Effector memory CD4-positive, alpha-beta T cell (primary cell): ENCODE measurements around the gene SEC61G.

Experiments
- DNase-seq, 3 donors: peaks; one replicate each; pipeline ENCODE4 v3.0.0-alpha.2; 2020
- H3K27ac ChIP-seq: 2 replicates; pipeline ENCODE4 v1.7.0; 2013; ENCODE audit warnings: mild to moderate bottlenecking, low read length, moderate library complexity; ENCODE audit not compliant: insufficient read depth, poor library complexity, severe bottlenecking
- H3K27me3 ChIP-seq: replicated peaks from 2 replicates; pipeline ENCODE4 v1.7.0; 2013; ENCODE audit warnings: mild to moderate bottlenecking, low read length; ENCODE audit not compliant: insufficient read depth, control insufficient read depth, poor library complexity, severe bottlenecking
- H3K36me3 ChIP-seq: 2 replicates; pipeline ENCODE4 v1.7.0; 2013; ENCODE audit warnings: mild to moderate bottlenecking, low read length, moderate library complexity; ENCODE audit not compliant: control insufficient read depth, insufficient read depth
- H3K4me1 ChIP-seq: 2 replicates; pipeline ENCODE4 v1.7.0; 2013; ENCODE audit warnings: low read length, mild to moderate bottlenecking; ENCODE audit not compliant: control insufficient read depth, insufficient read depth, poor library complexity, severe bottlenecking
- H3K4me3 ChIP-seq: 2 replicates; pipeline ENCODE4 v1.7.0; 2013; ENCODE audit warnings: low read length, low read depth, mild to moderate bottlenecking; ENCODE audit not compliant: insufficient read depth, poor library complexity, severe bottlenecking
- H3K9me3 ChIP-seq: 2 replicates; pipeline ENCODE4 v1.7.0; 2013; ENCODE audit warnings: mild to moderate bottlenecking, low read length, moderate library complexity; ENCODE audit not compliant: control insufficient read depth
- total RNA-seq, 3 donors: gene quantifications; one replicate each; lab custom pipeline; 2026; lab: John Stamatoyannopoulos, UW

Gene SEC61G
- 14.9 to 34.2 (median 21.8) reads per million in 3 donors for total RNA-seq

DNA sequence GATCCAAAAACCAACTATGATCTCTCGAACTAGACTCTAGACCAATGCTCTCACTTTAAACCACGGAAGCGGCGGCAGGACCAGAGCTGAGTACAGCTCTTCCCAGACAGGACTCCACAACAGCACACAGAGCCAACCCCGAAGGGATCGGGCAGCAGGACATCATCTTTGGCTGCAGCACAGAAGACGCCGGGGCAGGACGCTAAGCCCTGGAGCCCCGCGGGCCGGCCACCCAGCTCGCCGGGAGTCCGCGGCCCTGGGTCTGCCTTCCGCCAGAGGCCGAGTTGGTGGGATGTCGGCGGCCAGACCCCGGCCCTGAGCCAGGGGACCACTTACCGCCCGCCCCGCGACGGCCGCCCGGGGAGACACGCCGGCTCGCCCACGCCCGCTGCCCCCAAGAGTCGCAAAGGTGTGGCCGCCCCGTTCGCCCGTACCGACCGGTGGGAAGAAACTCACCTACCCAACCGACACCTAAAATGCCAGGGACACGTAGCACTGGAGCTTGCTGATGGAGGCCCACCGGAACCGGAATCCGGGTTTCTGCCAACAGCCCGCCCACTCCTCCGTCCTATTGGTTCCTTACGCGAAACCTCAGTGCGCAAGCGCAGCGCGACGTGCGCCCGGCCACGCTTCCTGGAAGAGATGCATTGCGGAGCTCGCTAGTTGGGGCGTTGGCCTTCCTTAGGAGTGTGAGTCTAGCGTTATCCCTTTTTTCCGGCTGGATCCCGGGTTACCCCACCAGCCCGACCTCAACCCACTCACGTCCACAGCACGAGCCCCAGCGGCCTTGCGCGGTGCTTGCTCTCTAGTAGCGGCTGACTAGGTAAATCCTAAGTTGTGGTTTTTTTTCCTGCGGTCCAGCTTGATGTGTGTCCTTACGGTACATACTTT is at the start of gene SEC61G:
SEC61G (minus strand) TSS at position 510 of the 891 bp plus-strand sequence. CDS start 1,623 bp downstream, outside the sequence.
- Histone ChIP-seq H3K9me3 (no peaks in the 10 kb centered on the region), H3K36me3 (peaks cover 8% of the 10 kb centered on the region), H3K4me3 (peak within 1 kb of the TSS; percentile 91), H3K4me1 (peaks cover 12% of the 10 kb centered on the region), H3K27ac (peak within 1 kb of the TSS; percentile 74), H3K27me3 (no peaks in the 10 kb centered on the region)
- peak; percentile 89 to 94 (median 91) for DNase-seq

DNA sequence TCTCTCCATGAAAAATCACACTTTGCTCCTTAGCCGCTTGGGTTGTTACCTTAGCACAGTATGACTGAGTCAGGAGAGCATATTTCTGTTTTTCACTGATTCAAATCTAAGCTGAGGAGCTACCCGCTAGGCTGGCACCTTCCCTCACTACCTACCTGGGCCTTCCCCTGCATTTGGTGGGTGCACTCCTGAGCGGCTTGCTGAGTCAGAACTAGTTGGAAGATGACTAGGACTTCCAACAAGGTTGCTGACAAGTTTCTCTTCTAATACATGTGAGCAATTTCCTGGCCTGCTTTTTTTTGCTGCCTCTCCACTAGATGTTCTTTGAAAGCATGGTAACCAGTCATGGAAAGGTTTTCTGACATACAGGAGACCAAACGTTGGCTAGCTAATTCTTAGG is 43.8 kb upstream of the SEC61G start:
- no peaks in the 10 kb centered on the region for H3K27me3 ChIP-seq
- H3K27ac ChIP-seq = no peak overlapping the region
- no peak overlapping the region for H3K4me3 ChIP-seq
- no peaks in the 10 kb centered on the region for H3K36me3 ChIP-seq
- H3K4me1 ChIP-seq = no peaks in the 10 kb centered on the region
- DNase-seq = no peak
- no peaks in the 10 kb centered on the region for H3K9me3 ChIP-seq

DNA sequence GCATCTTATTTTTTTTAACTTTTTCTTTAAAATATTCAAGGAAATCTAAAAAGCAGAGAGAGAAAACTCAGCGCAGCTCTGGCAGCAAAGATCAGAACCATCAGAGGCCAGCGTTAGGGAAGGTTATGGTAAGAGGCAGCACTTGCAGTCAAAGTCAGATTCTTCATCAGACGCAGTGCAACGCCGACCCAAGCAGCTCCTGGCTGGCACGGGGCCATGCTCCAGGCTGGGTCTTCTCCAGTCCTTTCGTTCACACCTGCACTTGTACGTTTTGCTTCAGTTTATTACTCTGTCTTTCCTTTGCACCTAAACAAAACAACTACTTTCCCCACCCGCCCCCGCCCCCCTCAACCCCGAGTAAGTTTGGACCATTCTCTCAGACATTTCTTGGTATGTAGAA is 43.1 kb upstream of the SEC61G start:
- no peaks in the 10 kb centered on the region for H3K9me3 ChIP-seq
- no peak for DNase-seq
- H3K4me1 ChIP-seq = no peaks in the 10 kb centered on the region
- H3K4me3 ChIP-seq = no peak overlapping the region
- no peaks in the 10 kb centered on the region for H3K27me3 ChIP-seq
- H3K27ac ChIP-seq = no peak overlapping the region
- H3K36me3 ChIP-seq = no peaks in the 10 kb centered on the region

DNA sequence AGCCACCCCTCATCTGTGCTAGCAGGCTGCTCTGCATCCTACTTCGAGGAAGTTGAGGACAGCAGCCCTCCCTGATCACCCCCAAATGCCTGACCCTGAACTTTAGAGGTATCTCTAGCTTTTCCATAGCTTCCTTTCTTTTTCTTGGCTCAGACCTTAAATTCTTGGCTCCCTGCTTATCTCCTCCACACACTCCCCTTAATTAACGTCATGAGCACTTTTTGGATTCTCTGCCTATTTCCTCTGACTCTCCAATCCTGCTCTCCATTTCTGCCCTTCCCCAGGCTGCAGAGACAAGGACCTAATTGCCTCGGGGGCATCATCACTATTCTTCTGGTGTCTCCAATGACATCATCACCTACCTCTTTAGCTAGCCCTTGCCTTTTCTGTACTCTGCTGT is 40.8 kb upstream of the SEC61G start:
- Histone ChIP-seq H3K36me3 (no peaks in the 10 kb centered on the region), H3K4me1 (no peaks in the 10 kb centered on the region), H3K4me3 (no peak overlapping the region), H3K27me3 (no peaks in the 10 kb centered on the region), H3K27ac (no peak overlapping the region), H3K9me3 (no peaks in the 10 kb centered on the region)
- no peak for DNase-seq

DNA sequence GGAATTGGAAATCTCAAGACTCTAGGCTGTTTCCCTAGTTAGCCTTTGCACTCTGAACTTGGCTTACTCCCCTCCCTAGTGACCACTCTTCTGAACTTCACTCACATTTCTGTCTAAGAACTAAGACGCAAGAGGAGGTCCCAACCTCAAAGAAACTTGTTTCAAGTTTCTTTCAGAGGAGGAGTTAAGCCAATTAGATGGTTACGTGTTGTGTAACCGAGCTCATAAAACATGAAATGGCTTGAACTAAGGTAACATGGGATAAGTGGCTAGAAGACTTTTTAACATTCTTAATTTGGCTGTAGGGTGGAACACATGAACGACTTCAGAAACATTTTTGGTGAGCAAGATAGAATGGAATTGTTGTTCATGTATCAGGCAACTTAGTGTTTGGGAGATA is 39.5 kb upstream of the SEC61G start:
- no peak for DNase-seq
- H3K9me3 ChIP-seq = no peaks in the 10 kb centered on the region
- no peaks in the 10 kb centered on the region for H3K36me3 ChIP-seq
- H3K27ac ChIP-seq = no peak overlapping the region
- H3K4me3 ChIP-seq = no peak overlapping the region
- no peaks in the 10 kb centered on the region for H3K27me3 ChIP-seq
- no peaks in the 10 kb centered on the region for H3K4me1 ChIP-seq

DNA sequence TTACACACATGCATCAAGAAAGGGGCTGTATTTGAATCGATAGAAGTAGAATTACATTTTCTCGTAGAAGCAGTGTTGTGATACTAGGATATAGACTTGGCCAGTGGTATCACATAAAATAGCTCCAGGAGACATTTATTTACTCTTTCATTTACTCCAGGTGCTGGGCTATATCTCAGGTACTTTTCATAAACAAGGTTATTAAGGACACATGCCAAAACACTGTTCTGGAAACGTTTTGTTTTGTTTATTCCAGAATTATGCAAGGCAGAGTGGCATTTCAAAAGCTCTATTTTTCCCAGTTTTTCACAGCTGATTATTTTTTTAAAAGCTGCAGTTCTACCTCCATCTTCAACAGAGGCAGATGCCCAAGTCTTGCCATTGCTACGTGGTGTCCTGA is 37.8 kb upstream of the SEC61G start:
- no peak for DNase-seq
- Histone ChIP-seq H3K36me3 (no peaks in the 10 kb centered on the region), H3K27ac (no peak overlapping the region), H3K27me3 (no peaks in the 10 kb centered on the region), H3K4me3 (no peak overlapping the region), H3K9me3 (no peaks in the 10 kb centered on the region), H3K4me1 (no peaks in the 10 kb centered on the region)

DNA sequence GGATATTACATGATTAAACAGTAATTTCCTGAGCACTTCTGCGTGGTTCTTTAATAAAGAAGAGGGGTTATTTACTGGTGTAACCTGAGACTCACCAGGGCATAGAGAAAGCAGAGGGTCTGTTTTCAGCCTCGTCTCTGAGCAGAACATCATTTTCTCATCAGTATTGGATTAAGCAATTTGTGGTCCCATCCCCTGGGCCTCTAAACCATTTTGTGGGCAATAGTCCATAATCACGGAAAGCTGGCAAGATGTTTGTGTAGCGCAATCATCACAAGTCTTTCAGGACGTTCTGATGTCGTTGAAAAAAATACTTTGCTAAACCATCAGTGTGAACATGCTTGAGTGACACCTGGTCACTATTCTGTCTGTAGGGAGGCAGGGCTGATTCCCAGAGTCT is 37.1 kb upstream of the SEC61G start:
- no peaks in the 10 kb centered on the region for H3K27me3 ChIP-seq
- DNase-seq = no peak
- H3K36me3 ChIP-seq = no peaks in the 10 kb centered on the region
- H3K4me1 ChIP-seq = no peaks in the 10 kb centered on the region
- no peak overlapping the region for H3K4me3 ChIP-seq
- H3K9me3 ChIP-seq = no peaks in the 10 kb centered on the region
- no peak overlapping the region for H3K27ac ChIP-seq

DNA sequence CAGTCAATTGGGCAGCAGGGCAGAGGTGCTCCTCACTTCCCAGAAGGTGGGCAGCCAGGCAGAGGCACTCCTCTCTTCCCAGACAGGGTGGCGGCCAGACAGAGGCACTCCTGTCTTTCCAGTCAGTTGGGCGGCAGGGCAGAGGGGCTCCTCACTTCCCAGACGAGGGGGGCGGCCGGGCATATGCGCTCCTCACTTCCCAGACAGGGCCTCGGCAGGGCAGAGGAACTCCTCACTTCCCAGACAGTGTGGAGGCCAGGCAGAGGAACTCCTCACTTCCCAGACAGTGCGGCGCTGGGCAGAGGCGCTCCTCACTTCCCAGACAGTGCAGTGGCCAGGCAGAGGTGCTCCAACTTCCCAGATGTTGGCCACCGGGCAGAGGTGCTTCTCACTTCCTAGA is 33.4 kb upstream of the SEC61G start:
- Histone ChIP-seq H3K9me3 (no peaks in the 10 kb centered on the region), H3K27ac (no peak overlapping the region), H3K4me3 (no peak overlapping the region), H3K27me3 (peaks cover 14% of the 10 kb centered on the region), H3K4me1 (no peaks in the 10 kb centered on the region), H3K36me3 (no peaks in the 10 kb centered on the region)
- no peak for DNase-seq

DNA sequence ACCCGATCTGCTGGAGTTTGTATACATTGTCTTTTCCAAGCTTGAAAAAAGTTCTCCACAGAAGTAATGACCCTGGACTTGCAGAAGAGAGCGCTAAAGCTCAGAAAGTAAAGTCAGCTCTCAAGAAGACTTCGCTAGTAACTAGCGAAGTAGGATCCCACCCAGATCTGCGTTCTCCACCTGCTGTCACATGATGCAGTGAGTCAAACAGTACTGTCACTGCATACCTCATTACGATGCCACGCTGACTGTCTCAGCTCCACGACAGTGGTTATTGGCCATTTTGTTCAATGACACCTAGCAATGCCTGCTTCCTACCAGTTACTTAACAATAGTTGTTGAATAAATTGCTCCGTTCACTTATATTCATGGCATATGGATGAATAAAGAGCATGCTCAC is 29.7 kb upstream of the SEC61G start:
- H3K36me3 ChIP-seq = no peaks in the 10 kb centered on the region
- no peak overlapping the region for H3K4me3 ChIP-seq
- no peak overlapping the region for H3K27ac ChIP-seq
- H3K4me1 ChIP-seq = no peaks in the 10 kb centered on the region
- no peaks in the 10 kb centered on the region for H3K9me3 ChIP-seq
- peaks cover 14% of the 10 kb centered on the region for H3K27me3 ChIP-seq
- no peak for DNase-seq

DNA sequence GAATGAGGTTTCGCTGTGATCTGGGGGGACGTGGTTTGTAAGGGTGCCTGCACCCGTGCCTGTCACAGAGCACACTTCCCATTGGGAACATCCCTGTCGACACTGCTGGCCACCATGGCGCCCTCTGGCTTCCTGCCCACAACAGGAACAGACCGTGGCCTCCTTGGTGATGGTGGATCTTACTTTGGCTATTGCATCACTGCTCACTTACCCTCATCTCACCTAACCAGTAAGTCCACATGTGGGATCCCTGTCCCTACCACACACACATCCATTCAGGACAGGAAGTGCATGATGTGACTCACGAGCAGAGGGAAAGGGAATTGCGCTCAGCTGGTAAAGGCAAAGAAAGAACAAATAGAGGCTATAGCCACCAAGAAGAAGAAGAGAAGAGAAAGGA is 26.2 kb upstream of the SEC61G start:
- Histone ChIP-seq H3K9me3 (no peaks in the 10 kb centered on the region), H3K36me3 (no peaks in the 10 kb centered on the region), H3K27me3 (peaks cover 14% of the 10 kb centered on the region), H3K27ac (no peak overlapping the region), H3K4me3 (no peak overlapping the region), H3K4me1 (no peaks in the 10 kb centered on the region)
- no peak for DNase-seq
